HG02938 (cell line): ENCODE measurements around the gene LGALS3BP.
A peak's percentile ranks its signal among the peaks of the same experiment; 100 is the strongest.

Experiments
- ATAC-seq: cut with Tn5 transposase; IDR thresholded peaks from one replicate; pipeline ENCODE4 v1.9.1; 2021; ENCODE audit warnings: mild to moderate bottlenecking, moderate library complexity; ENCODE audit not compliant: unreplicated experiment

Gene LGALS3BP

GRCh38 chr17:79014158-79014758, 34.5 kb upstream of the LGALS3BP start:
- no peak for ATAC-seq

- ATAC-seq, result no peak
Measured at GRCh38 chr17:79012563-79013134, 32.9 kb upstream of the LGALS3BP start.

GRCh38 chr17:79011451-79012147, 31.9 kb upstream of the LGALS3BP start:
- no peak for ATAC-seq

- ATAC-seq, result no peak
Measured at GRCh38 chr17:79010304-79010646, 30.6 kb upstream of the LGALS3BP start.

- peak; percentile 83 for ATAC-seq
Measured at GRCh38 chr17:79009397-79010303, 29.9 kb upstream of the LGALS3BP start, which contains the start of gene CANT1. CANT1 (minus strand) TSS chr17:79009764; CDS start chr17:78997622, 12,142 bp downstream.

GRCh38 chr17:79008666-79009387, 29.1 kb upstream of the LGALS3BP start:
- no peak for ATAC-seq

- ATAC-seq, result no peak
Measured at GRCh38 chr17:79007504-79008381, 28.0 kb upstream of the LGALS3BP start.

GRCh38 chr17:79006794-79007503, 27.2 kb upstream of the LGALS3BP start:
- no peak for ATAC-seq

- ATAC-seq, result no peak
Measured at GRCh38 chr17:79006046-79006445, 26.3 kb upstream of the LGALS3BP start.

GRCh38 chr17:79005063-79005861, 25.5 kb upstream of the LGALS3BP start:
- ATAC-seq, result no peak

- no peak for ATAC-seq
Measured at GRCh38 chr17:79003661-79004411, 24.1 kb upstream of the LGALS3BP start.

- ATAC-seq, result no peak
Measured at GRCh38 chr17:79002796-79003593, 23.3 kb upstream of the LGALS3BP start.

- ATAC-seq, result no peak
Measured at GRCh38 chr17:79002291-79002690, 22.6 kb upstream of the LGALS3BP start.

- no peak for ATAC-seq
Measured at GRCh38 chr17:79001190-79002020, 21.7 kb upstream of the LGALS3BP start.

- no peak for ATAC-seq
Measured at GRCh38 chr17:79000396-79001189, 20.9 kb upstream of the LGALS3BP start.
